SK-N-SH (cell line): ENCODE measurements around the gene PRRT2.

Source experiments
- RFX5 ChIP-seq: IDR thresholded peaks from 2 replicates; pipeline ENCODE4 v1.6.1; 2012; ENCODE audit warnings: mild to moderate bottlenecking, improper control_type of control experiment, low read length
- TF ChIP-seq, protein P1 (sequence below): fragments of 200-600 bp; sonication (generic); IDR thresholded peaks from 2 replicates; pipeline ENCODE4 v1.6.1; 2017; ENCODE audit warnings: antibody characterized with exemption, mild to moderate bottlenecking, moderate library complexity

DNA sequence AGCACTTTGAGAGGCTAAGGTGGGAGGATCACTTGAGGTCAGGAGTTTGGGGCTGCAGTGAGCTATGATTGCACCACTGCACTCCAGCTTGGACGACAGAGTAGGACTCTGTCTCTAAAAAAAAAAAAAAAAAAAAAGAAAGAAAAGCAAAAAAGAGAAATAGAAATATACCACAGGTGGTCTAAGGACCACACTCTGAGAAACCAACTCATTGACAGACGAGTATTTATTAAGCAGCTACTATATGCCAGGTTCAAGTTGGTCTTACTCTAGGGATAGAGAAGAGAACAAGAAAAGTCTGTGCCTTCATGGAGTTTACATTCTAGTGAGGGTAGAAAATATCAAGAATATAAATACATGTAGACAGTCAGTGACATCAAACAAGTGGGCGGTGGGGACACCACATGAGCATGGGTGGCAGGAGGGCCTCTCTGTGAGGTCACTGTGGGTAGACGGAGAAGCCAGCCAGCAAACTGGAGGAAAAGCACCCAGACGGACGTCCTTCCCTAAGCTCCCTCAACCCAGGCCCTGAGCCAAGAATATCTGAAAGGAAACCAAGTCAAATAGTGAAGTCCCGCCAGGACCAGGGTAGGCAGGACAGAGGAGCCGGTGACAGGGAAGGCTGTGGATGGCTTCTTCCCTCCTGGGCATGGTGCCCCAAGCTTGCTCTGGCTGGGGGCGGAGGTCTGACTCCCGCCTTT lies 46.3 kb downstream of the PRRT2 start:
- no peak for TF ChIP-seq RFX5
- TF ChIP-seq, protein P1, sequence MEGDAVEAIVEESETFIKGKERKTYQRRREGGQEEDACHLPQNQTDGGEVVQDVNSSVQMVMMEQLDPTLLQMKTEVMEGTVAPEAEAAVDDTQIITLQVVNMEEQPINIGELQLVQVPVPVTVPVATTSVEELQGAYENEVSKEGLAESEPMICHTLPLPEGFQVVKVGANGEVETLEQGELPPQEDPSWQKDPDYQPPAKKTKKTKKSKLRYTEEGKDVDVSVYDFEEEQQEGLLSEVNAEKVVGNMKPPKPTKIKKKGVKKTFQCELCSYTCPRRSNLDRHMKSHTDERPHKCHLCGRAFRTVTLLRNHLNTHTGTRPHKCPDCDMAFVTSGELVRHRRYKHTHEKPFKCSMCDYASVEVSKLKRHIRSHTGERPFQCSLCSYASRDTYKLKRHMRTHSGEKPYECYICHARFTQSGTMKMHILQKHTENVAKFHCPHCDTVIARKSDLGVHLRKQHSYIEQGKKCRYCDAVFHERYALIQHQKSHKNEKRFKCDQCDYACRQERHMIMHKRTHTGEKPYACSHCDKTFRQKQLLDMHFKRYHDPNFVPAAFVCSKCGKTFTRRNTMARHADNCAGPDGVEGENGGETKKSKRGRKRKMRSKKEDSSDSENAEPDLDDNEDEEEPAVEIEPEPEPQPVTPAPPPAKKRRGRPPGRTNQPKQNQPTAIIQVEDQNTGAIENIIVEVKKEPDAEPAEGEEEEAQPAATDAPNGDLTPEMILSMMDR: no peak
